ENCODE measurements around the gene RAB3GAP1.
"Not testable (repeated sequence)": the region's sequence is repeated elsewhere in the genome, so short reads cannot be mapped to it uniquely, and the experiment has no call there.

RAB3GAP1 gene

GRCh38 chr2:135105513-135106316 is 53.6 kb downstream of the RAB3GAP1 start:
- DNase-seq (ENCODE audit: low spot score): not testable (repeated sequence)

- no peak for DNase-seq (ENCODE audit: low spot score)
Measured at GRCh38 chr2:135113322-135113721, 61.2 kb downstream of the RAB3GAP1 start.

- no peak for DNase-seq (ENCODE audit: low spot score)
Measured at GRCh38 chr2:135119582-135119981, 67.5 kb downstream of the RAB3GAP1 start.

- no peak for DNase-seq (ENCODE audit: low spot score)
Measured at GRCh38 chr2:135121016-135121657, 69.0 kb downstream of the RAB3GAP1 start.

GRCh38 chr2:135121658-135122039 is 69.6 kb downstream of the RAB3GAP1 start:
- DNase-seq (ENCODE audit: low spot score): not testable (repeated sequence)

- no peak for DNase-seq (ENCODE audit: low spot score)
Measured at GRCh38 chr2:135124924-135125886, 73.1 kb downstream of the RAB3GAP1 start.

- no peak for DNase-seq (ENCODE audit: low spot score)
Measured at GRCh38 chr2:135125940-135126339, 73.8 kb downstream of the RAB3GAP1 start.

- no peak for DNase-seq (ENCODE audit: low spot score)
Measured at GRCh38 chr2:135130751-135131150, 78.7 kb downstream of the RAB3GAP1 start.

GRCh38 chr2:135132314-135132713 is 80.2 kb downstream of the RAB3GAP1 start:
- peak; percentile 33 for DNase-seq (ENCODE audit: low spot score)

GRCh38 chr2:135140606-135141005 is 88.5 kb downstream of the RAB3GAP1 start:
- no peak for DNase-seq (ENCODE audit: low spot score)

GRCh38 chr2:135142323-135142722 is 90.2 kb downstream of the RAB3GAP1 start:
- no peak for DNase-seq (ENCODE audit: low spot score)

GRCh38 chr2:135144343-135144742 is 92.3 kb downstream of the RAB3GAP1 start:
- DNase-seq (ENCODE audit: low spot score): no peak

- DNase-seq (ENCODE audit: low spot score): no peak
Measured at GRCh38 chr2:135149251-135149650, 97.2 kb downstream of the RAB3GAP1 start.

GRCh38 chr2:135150725-135151124 is 98.6 kb downstream of the RAB3GAP1 start:
- DNase-seq (ENCODE audit: low spot score): no peak

GRCh38 chr2:135151615-135152014 is 99.5 kb downstream of the RAB3GAP1 start:
- DNase-seq (ENCODE audit: low spot score): no peak

GRCh38 chr2:135152361-135152760 is 100.3 kb downstream of the RAB3GAP1 start:
- no peak for DNase-seq (ENCODE audit: low spot score)

GRCh38 chr2:135154962-135155361 is 102.9 kb downstream of the RAB3GAP1 start:
- no peak for DNase-seq (ENCODE audit: low spot score)

GRCh38 chr2:135157856-135158255 is 105.8 kb downstream of the RAB3GAP1 start:
- no peak for DNase-seq (ENCODE audit: low spot score)

GRCh38 chr2:135159191-135159590 is 107.1 kb downstream of the RAB3GAP1 start:
- no peak for DNase-seq (ENCODE audit: low spot score)

- DNase-seq (ENCODE audit: low spot score): no peak
Measured at GRCh38 chr2:135162377-135162776, 110.3 kb downstream of the RAB3GAP1 start.

- DNase-seq (ENCODE audit: low spot score): no peak
Measured at GRCh38 chr2:135162786-135163185, 110.7 kb downstream of the RAB3GAP1 start.

GRCh38 chr2:135163306-135163705 is 111.2 kb downstream of the RAB3GAP1 start:
- DNase-seq (ENCODE audit: low spot score): no peak
